Mesenchymal stem cell (in vitro differentiated cells and primary cell): ENCODE data around the gene CLN5.

Experiments used
- DNase-seq: peaks from one replicate; pipeline ENCODE4 v3.0.0-alpha.2; 2013
- H2AFZ ChIP-seq: one replicate; pipeline ENCODE4 v1.6.1; 2013; ENCODE audit warnings: low read depth, mild to moderate bottlenecking, control low read depth, inconsistent platforms, low read length, moderate library complexity
- H2AK5ac ChIP-seq: 2 replicates; pipeline ENCODE4 v1.6.1; 2013; ENCODE audit warnings: low read length, moderate library complexity, mild to moderate bottlenecking, inconsistent platforms; ENCODE audit not compliant: severe bottlenecking
- H2BK120ac ChIP-seq: one replicate; pipeline ENCODE4 v1.6.1; 2013; ENCODE audit warnings: low read depth, mild to moderate bottlenecking, inconsistent platforms, low read length, moderate library complexity
- H2BK12ac ChIP-seq, 2 experiments: one replicate each; pipeline ENCODE4 v1.6.1; 2013; ENCODE audit warnings: inconsistent platforms in 2 of 2, low read length in 2 of 2, mild to moderate bottlenecking in 2 of 2, moderate library complexity in 2 of 2, control low read depth in 1 of 2
- H2BK15ac ChIP-seq: one replicate; pipeline ENCODE4 v1.6.1; 2013; ENCODE audit warnings: mild to moderate bottlenecking, low read depth, inconsistent platforms; ENCODE audit not compliant: poor library complexity, severe bottlenecking
- H2BK5ac ChIP-seq: 2 replicates; pipeline ENCODE4 v1.6.1; 2013; ENCODE audit warnings: low read depth, mild to moderate bottlenecking, low read length, control low read depth, inconsistent platforms; ENCODE audit not compliant: poor library complexity, severe bottlenecking
- H3K14ac ChIP-seq, 2 experiments: one replicate each; pipeline ENCODE4 v1.6.1; 2013; ENCODE audit warnings: inconsistent platforms in 2 of 2, low read length in 2 of 2, control low read depth in 1 of 2, mild to moderate bottlenecking in 1 of 2, moderate library complexity in 1 of 2
- H3K18ac ChIP-seq, 2 experiments: one replicate each; pipeline ENCODE4 v1.6.1; 2013; ENCODE audit warnings: inconsistent platforms in 2 of 2, low read length in 2 of 2, control low read depth in 1 of 2, low read depth in 1 of 2, mild to moderate bottlenecking in 1 of 2
- H3K23ac ChIP-seq, 2 experiments: one replicate each; pipeline ENCODE4 v1.6.1; 2013; ENCODE audit warnings: inconsistent platforms in 2 of 2, low read length in 2 of 2, mild to moderate bottlenecking in 2 of 2, moderate library complexity in 2 of 2, control low read depth in 1 of 2
- H3K27ac ChIP-seq: 2 replicates; pipeline ENCODE4 v1.5.1; 2013; ENCODE audit warnings: mild to moderate bottlenecking, moderate library complexity, low read length, control low read depth, inconsistent platforms; ENCODE audit not compliant: poor library complexity, severe bottlenecking
- H3K27me3 ChIP-seq, 2 experiments: 2 replicates each; pipeline versions ENCODE4 v1.6.1 to v1.7.0; 2013; ENCODE audit warnings: low read length in 2 of 2, mild to moderate bottlenecking in 2 of 2, moderate library complexity in 2 of 2, control low read depth in 1 of 2, inconsistent platforms in 1 of 2; ENCODE audit not compliant: control insufficient read depth in 1 of 2, insufficient read depth in 1 of 2
- H3K36me3 ChIP-seq, 2 experiments: 2 replicates each; pipeline versions ENCODE4 v1.6.1 to v1.7.0; 2013; ENCODE audit warnings: low read length in 2 of 2, control low read depth in 1 of 2, inconsistent platforms in 1 of 2, low read depth in 1 of 2, mild to moderate bottlenecking in 1 of 2; ENCODE audit not compliant: insufficient read depth in 2 of 2, control insufficient read depth in 1 of 2
- H3K4ac ChIP-seq, 2 experiments: one replicate each; pipeline ENCODE4 v1.6.1; 2013; ENCODE audit warnings: inconsistent platforms in 2 of 2, low read length in 2 of 2, mild to moderate bottlenecking in 2 of 2, moderate library complexity in 2 of 2, control low read depth in 1 of 2, low read depth in 1 of 2
- H3K4me1 ChIP-seq: 2 replicates; pipeline ENCODE4 v1.6.1; 2013; ENCODE audit warnings: low read depth, low read length, control low read depth; ENCODE audit not compliant: control insufficient read depth, insufficient read depth
- H3K4me2 ChIP-seq: 2 replicates; pipeline ENCODE4 v1.6.1; 2013; ENCODE audit warnings: low read length, mild to moderate bottlenecking, inconsistent platforms; ENCODE audit not compliant: poor library complexity, severe bottlenecking
- H3K4me3 ChIP-seq, 2 experiments: 2 replicates each; pipeline versions ENCODE4 v1.5.1 to v1.7.0; 2013; ENCODE audit warnings: low read length in 2 of 2, mild to moderate bottlenecking in 2 of 2, control low read depth in 1 of 2, low read depth in 1 of 2; ENCODE audit not compliant: insufficient read depth in 1 of 2
- H3K79me1 ChIP-seq: replicated peaks from 2 replicates; pipeline ENCODE4 v1.6.1; 2013; ENCODE audit warnings: mild to moderate bottlenecking, control low read depth, low read length, inconsistent platforms; ENCODE audit not compliant: poor library complexity, severe bottlenecking
- H3K9ac ChIP-seq: 2 replicates; pipeline ENCODE4 v1.7.0; 2013; ENCODE audit warnings: mild to moderate bottlenecking, low read length, moderate library complexity
- H3K9me3 ChIP-seq: 2 replicates; pipeline ENCODE4 v1.7.0; 2013; ENCODE audit warnings: mild to moderate bottlenecking, low read length; ENCODE audit not compliant: control insufficient read depth
- H4K8ac ChIP-seq: one replicate; pipeline ENCODE4 v1.6.1; 2013; ENCODE audit warnings: inconsistent platforms, mild to moderate bottlenecking, low read length, moderate library complexity
- H4K91ac ChIP-seq: one replicate; pipeline ENCODE4 v1.6.1; 2013; ENCODE audit warnings: mild to moderate bottlenecking, low read length, inconsistent platforms
- WGBS: methylation state at CpG from one replicate; pipeline ENCODE4 v1.1.7; 2013; ENCODE audit warnings: mixed read lengths; 5-methylcytosine and 5-hydroxymethylcytosine counted together

CLN5 gene

DNA sequence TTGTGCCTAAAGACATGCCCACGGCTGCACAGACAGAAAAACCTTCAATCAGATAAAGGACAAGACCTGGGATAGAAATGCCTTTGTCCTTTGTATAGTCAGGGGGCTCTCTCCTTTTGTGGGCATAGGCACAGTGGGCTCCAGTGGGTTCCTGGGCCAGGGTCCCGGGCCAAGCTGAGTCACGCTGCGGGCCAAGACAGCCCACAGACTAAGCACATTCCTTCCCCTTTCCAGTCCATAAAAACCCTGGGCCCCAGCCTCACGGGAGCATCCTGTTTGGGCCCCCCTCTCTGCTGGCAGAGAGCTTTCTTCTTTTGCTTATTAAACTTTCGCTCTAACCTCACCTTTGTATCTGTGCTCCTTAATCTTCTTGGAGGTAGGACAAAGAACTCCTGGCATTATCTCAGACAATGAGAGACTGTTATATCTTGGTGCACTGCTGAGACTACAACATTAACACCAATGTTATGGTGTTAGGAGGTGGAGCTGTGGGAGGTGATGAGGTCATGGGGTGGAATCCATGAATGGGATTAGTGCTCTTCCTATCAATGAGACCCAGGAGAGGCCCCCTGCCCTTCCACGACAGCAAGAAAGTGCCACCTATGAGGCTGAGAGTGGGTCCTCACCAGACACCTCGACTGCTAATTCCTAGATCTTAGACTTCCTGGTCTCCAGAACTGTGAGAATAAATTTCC lies 55.9 kb downstream of the CLN5 start:
- Histone ChIP-seq H3K23ac (no peak overlapping the region), H3K18ac (no peak overlapping the region), H3K79me1 (no peaks in the 10 kb centered on the region), H2BK120ac (no peak overlapping the region), H2AK5ac (no peak overlapping the region), H2BK15ac (no peak overlapping the region), H3K4ac (no peak overlapping the region), H3K9me3 (no peaks in the 10 kb centered on the region), H3K4me1 (no peaks in the 10 kb centered on the region), H4K91ac (no peak overlapping the region), H3K4me2 (no peak overlapping the region), H2BK12ac (no peak overlapping the region), H3K27me3 (no peaks in the 10 kb centered on the region), H2AFZ (no peak overlapping the region), H3K4me3 (no peak overlapping the region), H3K9ac (no peak overlapping the region), H2BK5ac (no peak overlapping the region), H3K14ac (no peak overlapping the region), H4K8ac (no peak overlapping the region), H3K36me3 (peaks cover 14 to 84% of the 10 kb centered on the region in 2 experiments), H3K27ac (no peak overlapping the region)
- 70% methylated on average over 8 of the region's 8 CpGs for WGBS
- DNase-seq: no peak

DNA sequence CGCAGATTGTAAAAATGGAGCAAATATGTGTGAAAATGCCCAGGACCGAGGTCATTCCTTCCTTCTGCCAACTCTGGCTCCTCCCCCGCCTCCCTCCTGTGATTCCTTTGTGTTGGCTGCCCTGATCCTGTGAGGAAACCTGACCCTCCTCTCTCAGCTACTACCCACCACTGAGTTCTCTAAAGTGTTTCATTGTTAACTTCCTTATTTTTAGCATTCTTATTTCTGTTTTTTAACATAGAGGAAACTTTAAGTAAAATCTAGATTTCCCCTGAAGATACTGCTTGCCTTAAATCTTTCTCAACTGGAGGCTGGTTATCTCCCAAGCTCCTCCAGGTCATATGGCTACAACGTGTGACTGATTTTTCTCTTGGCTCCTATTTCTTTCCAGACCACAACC lies 56.8 kb downstream of the CLN5 start:
- Histone ChIP-seq H2BK15ac (no peak overlapping the region), H3K23ac (no peak overlapping the region), H2BK5ac (no peak overlapping the region), H3K4me3 (no peak overlapping the region), H3K4me1 (no peaks in the 10 kb centered on the region), H2AFZ (no peak overlapping the region), H3K18ac (no peak overlapping the region), H3K9me3 (no peaks in the 10 kb centered on the region), H3K9ac (no peak overlapping the region), H2BK120ac (no peak overlapping the region), H3K4ac (no peak overlapping the region), H3K27ac (no peak overlapping the region), H2BK12ac (no peak overlapping the region), H4K8ac (no peak overlapping the region), H3K4me2 (no peak overlapping the region), H3K36me3 (peaks cover 14 to 90% of the 10 kb centered on the region in 2 experiments), H3K14ac (no peak overlapping the region), H3K79me1 (no peaks in the 10 kb centered on the region), H4K91ac (no peak overlapping the region), H2AK5ac (no peak overlapping the region), H3K27me3 (no peaks in the 10 kb centered on the region)
- WGBS: 72% methylated on average over 4 of the region's 4 CpGs
- no peak for DNase-seq

DNA sequence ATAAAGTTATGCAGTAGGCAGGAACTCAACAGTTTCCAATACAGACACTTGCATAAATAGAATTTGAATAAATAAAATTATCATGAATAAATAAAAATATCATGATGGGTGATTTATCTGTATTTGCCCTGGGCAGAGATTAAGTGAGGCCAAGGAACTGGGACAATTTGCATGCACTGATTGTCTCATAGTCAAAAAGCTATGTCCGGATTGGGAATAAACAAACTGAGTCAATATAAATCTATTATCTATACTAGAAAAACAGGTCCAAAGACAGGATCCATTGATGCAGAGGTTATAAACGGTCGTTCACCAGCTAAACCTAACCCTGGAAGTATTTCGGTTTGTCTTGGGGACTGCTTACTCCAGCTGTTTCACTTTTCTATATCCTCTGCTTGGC lies 61.3 kb downstream of the CLN5 start:
- no peak for DNase-seq
- no peak overlapping the region for H3K9ac ChIP-seq
- WGBS: 89% methylated on average over 4 of the region's 4 CpGs
- no peak overlapping the region for H3K23ac ChIP-seq
- peaks cover 4% of the 10 kb centered on the region for H3K4me1 ChIP-seq
- no peak overlapping the region for H2AFZ ChIP-seq
- no peak overlapping the region for H2BK15ac ChIP-seq
- H3K36me3 ChIP-seq: peaks cover 14 to 98% of the 10 kb centered on the region in 2 experiments
- H4K8ac ChIP-seq: no peak overlapping the region
- no peak overlapping the region for H4K91ac ChIP-seq
- H3K4me3 ChIP-seq: no peak overlapping the region
- no peak overlapping the region for H2AK5ac ChIP-seq
- no peaks in the 10 kb centered on the region for H3K79me1 ChIP-seq
- no peak overlapping the region for H2BK12ac ChIP-seq
- H3K18ac ChIP-seq: no peak overlapping the region
- no peak overlapping the region for H3K4ac ChIP-seq
- H3K27ac ChIP-seq: no peak overlapping the region
- no peak overlapping the region for H3K4me2 ChIP-seq
- H2BK5ac ChIP-seq: no peak overlapping the region
- no peaks in the 10 kb centered on the region for H3K27me3 ChIP-seq
- no peak overlapping the region for H2BK120ac ChIP-seq
- no peaks in the 10 kb centered on the region for H3K9me3 ChIP-seq
- no peak overlapping the region for H3K14ac ChIP-seq
